ENCODE results near the gene SMOC2. TPM values are rescaled to one million over a fixed set of nuclear protein-coding genes. Genes with fewer than 3 reads are reported as not detected.
"Not testable (repeated sequence)": the region's sequence is repeated elsewhere in the genome, so short reads cannot be mapped to it uniquely, and the experiment has no call there.

Gene SMOC2
- total and polyA plus RNA-seq, 4 experiments from 2014 or later = not detected

GRCh38 chr6:168703990-168704389 is 263.0 kb downstream of the SMOC2 start:
- no peaks in the 10 kb centered on the region for H3K36me3 Mint-ChIP-seq
- Histone ChIP-seq H3K27ac (ENCODE audit: low read depth, low read length) (no peak overlapping the region), H3K4me1 (ENCODE audit: insufficient read depth, low read length) (no peaks in the 10 kb centered on the region), H3K9me3 (ENCODE audit: control insufficient read depth in 1 of 2, low read length in 2 of 2) (no peaks in the 10 kb centered on the region), H3K4me3 (ENCODE audit: low read length in 2 of 2) (no peak overlapping the region), H3K27me3 (ENCODE audit: insufficient read depth, low read length) (no peaks in the 10 kb centered on the region), H3K36me3 (ENCODE audit: insufficient read depth, low read length) (no peaks in the 10 kb centered on the region)
- intact Hi-C loops (cut with micrococcal nuclease) = no loop called here
- CTCF ChIA-PET (ENCODE audit: partially characterized antibody) = no interaction called here
- POLR2A ChIA-PET (ENCODE audit: partially characterized antibody) = no interaction called here
- no peak for DNase-seq
- H3K27me3 Mint-ChIP-seq = peaks cover 2 to 5% of the 10 kb centered on the region in 2 donors
- no peak overlapping the region for H3K4me3 Mint-ChIP-seq
- H3K9me3 Mint-ChIP-seq = peaks cover 0 to 3% (median 0%) of the 10 kb centered on the region in 8 donors
- H3K27ac Mint-ChIP-seq = no peak overlapping the region
- H3K4me1 Mint-ChIP-seq = no peaks in the 10 kb centered on the region

GRCh38 chr6:168704678-168705077 is 263.7 kb downstream of the SMOC2 start:
- Mint-ChIP-seq H3K4me3 (no peak overlapping the region), H3K27ac (no peak overlapping the region), H3K27me3 (peaks cover 5 to 7% of the 10 kb centered on the region in 2 donors), H3K36me3 (no peaks in the 10 kb centered on the region), H3K4me1 (no peaks in the 10 kb centered on the region), H3K9me3 (peaks cover 0 to 3% (median 0%) of the 10 kb centered on the region in 8 donors)
- ChIA-PET CTCF (ENCODE audit: partially characterized antibody) (no interaction called here), POLR2A (ENCODE audit: partially characterized antibody) (no interaction called here)
- Histone ChIP-seq H3K36me3 (ENCODE audit: insufficient read depth, low read length) (no peaks in the 10 kb centered on the region), H3K4me3 (ENCODE audit: low read length in 2 of 2) (no peak overlapping the region), H3K4me1 (ENCODE audit: insufficient read depth, low read length) (no peaks in the 10 kb centered on the region), H3K9me3 (ENCODE audit: control insufficient read depth in 1 of 2, low read length in 2 of 2) (no peaks in the 10 kb centered on the region), H3K27me3 (ENCODE audit: insufficient read depth, low read length) (no peaks in the 10 kb centered on the region), H3K27ac (ENCODE audit: low read depth, low read length) (no peak overlapping the region)
- intact Hi-C loops (cut with micrococcal nuclease) = no loop called here
- no peak for DNase-seq

GRCh38 chr6:168705271-168705670 is 264.3 kb downstream of the SMOC2 start:
- H3K9me3 Mint-ChIP-seq; H3K4me3 ChIP-seq (ENCODE audit: low read length in 2 of 2); H3K4me1 ChIP-seq (ENCODE audit: insufficient read depth, low read length); H3K36me3 Mint-ChIP-seq; H3K27ac ChIP-seq (ENCODE audit: low read depth, low read length); H3K9me3 ChIP-seq (ENCODE audit: control insufficient read depth in 1 of 2, low read length in 2 of 2); H3K27ac Mint-ChIP-seq; CTCF ChIA-PET (ENCODE audit: partially characterized antibody); intact Hi-C loops (cut with micrococcal nuclease); H3K36me3 ChIP-seq (ENCODE audit: insufficient read depth, low read length); H3K27me3 Mint-ChIP-seq; DNase-seq; H3K4me3 Mint-ChIP-seq; H3K4me1 Mint-ChIP-seq; H3K27me3 ChIP-seq (ENCODE audit: insufficient read depth, low read length); POLR2A ChIA-PET (ENCODE audit: partially characterized antibody): not testable (repeated sequence)

- no peak overlapping the region for H3K27ac ChIP-seq (ENCODE audit: low read depth, low read length)
- H3K9me3 Mint-ChIP-seq = peaks cover 0 to 3% (median 0%) of the 10 kb centered on the region in 8 donors
- POLR2A ChIA-PET (ENCODE audit: partially characterized antibody) = no interaction called here
- CTCF ChIA-PET (ENCODE audit: partially characterized antibody) = no interaction called here
- no peaks in the 10 kb centered on the region for H3K36me3 Mint-ChIP-seq
- no peaks in the 10 kb centered on the region for H3K36me3 ChIP-seq (ENCODE audit: insufficient read depth, low read length)
- no peaks in the 10 kb centered on the region for H3K4me1 Mint-ChIP-seq
- no peaks in the 10 kb centered on the region for H3K9me3 ChIP-seq (ENCODE audit: control insufficient read depth in 1 of 2, low read length in 2 of 2)
- DNase-seq = no peak
- no peak overlapping the region for H3K27ac Mint-ChIP-seq
- intact Hi-C loops (cut with micrococcal nuclease) = no loop called here
- peaks cover 7% of the 10 kb centered on the region in 2 donors for H3K27me3 Mint-ChIP-seq
- H3K4me3 ChIP-seq (ENCODE audit: low read length in 2 of 2) = no peak overlapping the region
- no peaks in the 10 kb centered on the region for H3K27me3 ChIP-seq (ENCODE audit: insufficient read depth, low read length)
- no peaks in the 10 kb centered on the region for H3K4me1 ChIP-seq (ENCODE audit: insufficient read depth, low read length)
- H3K4me3 Mint-ChIP-seq = no peak overlapping the region
These were observed 265.6 kb downstream of the SMOC2 start for GRCh38 chr6:168706471-168707177.

GRCh38 chr6:168708526-168708925 is 267.5 kb downstream of the SMOC2 start:
- POLR2A ChIA-PET (ENCODE audit: partially characterized antibody) = no interaction called here
- Histone ChIP-seq H3K4me1 (ENCODE audit: insufficient read depth, low read length) (no peaks in the 10 kb centered on the region), H3K36me3 (ENCODE audit: insufficient read depth, low read length) (no peaks in the 10 kb centered on the region), H3K27me3 (ENCODE audit: insufficient read depth, low read length) (no peaks in the 10 kb centered on the region), H3K9me3 (ENCODE audit: control insufficient read depth in 1 of 2, low read length in 2 of 2) (no peaks in the 10 kb centered on the region), H3K4me3 (ENCODE audit: low read length in 2 of 2) (no peak overlapping the region), H3K27ac (ENCODE audit: low read depth, low read length) (no peak overlapping the region)
- H3K4me1 Mint-ChIP-seq = no peaks in the 10 kb centered on the region
- H3K9me3 Mint-ChIP-seq = peaks cover 0 to 3% (median 0%) of the 10 kb centered on the region in 8 donors
- H3K4me3 Mint-ChIP-seq = no peak overlapping the region
- no peaks in the 10 kb centered on the region for H3K36me3 Mint-ChIP-seq
- H3K27me3 Mint-ChIP-seq = peaks cover 3 to 6% of the 10 kb centered on the region in 2 donors
- DNase-seq = no peak
- intact Hi-C loops (cut with micrococcal nuclease) = no loop called here
- no peak overlapping the region for H3K27ac Mint-ChIP-seq
- CTCF ChIA-PET (ENCODE audit: partially characterized antibody) = no interaction called here

GRCh38 chr6:168708984-168709383 is 268.0 kb downstream of the SMOC2 start:
- no peak overlapping the region for H3K27ac Mint-ChIP-seq
- H3K9me3 Mint-ChIP-seq = peaks cover 0 to 3% (median 0%) of the 10 kb centered on the region in 8 donors
- CTCF ChIA-PET (ENCODE audit: partially characterized antibody) = no interaction called here

GRCh38 chr6:168709390-168709789 is 268.4 kb downstream of the SMOC2 start:
- no peaks in the 10 kb centered on the region for H3K9me3 ChIP-seq (ENCODE audit: control insufficient read depth in 1 of 2, low read length in 2 of 2)
- no peak for DNase-seq
- no peak overlapping the region for H3K4me3 ChIP-seq (ENCODE audit: low read length in 2 of 2)
- H3K9me3 Mint-ChIP-seq = peaks cover 0 to 3% (median 0%) of the 10 kb centered on the region in 8 donors
- no peaks in the 10 kb centered on the region for H3K27me3 ChIP-seq (ENCODE audit: insufficient read depth, low read length)
- H3K4me3 Mint-ChIP-seq = no peak overlapping the region
- no peak overlapping the region for H3K27ac ChIP-seq (ENCODE audit: low read depth, low read length)
- ChIA-PET POLR2A (ENCODE audit: partially characterized antibody) (no interaction called here), CTCF (ENCODE audit: partially characterized antibody) (no interaction called here)
- no peaks in the 10 kb centered on the region for H3K36me3 Mint-ChIP-seq
- H3K27me3 Mint-ChIP-seq = peaks cover 3 to 6% of the 10 kb centered on the region in 2 donors
- intact Hi-C loops (cut with micrococcal nuclease) = no loop called here
- no peaks in the 10 kb centered on the region for H3K4me1 Mint-ChIP-seq
- H3K4me1 ChIP-seq (ENCODE audit: insufficient read depth, low read length) = no peaks in the 10 kb centered on the region
- no peaks in the 10 kb centered on the region for H3K36me3 ChIP-seq (ENCODE audit: insufficient read depth, low read length)
- H3K27ac Mint-ChIP-seq = no peak overlapping the region

More at GRCh38 chr6:168708984-168709383, 268.0 kb downstream of the SMOC2 start:
- no peaks in the 10 kb centered on the region for H3K27me3 ChIP-seq (ENCODE audit: insufficient read depth, low read length)
- Mint-ChIP-seq H3K4me3 (no peak overlapping the region), H3K27me3 (peaks cover 3 to 6% of the 10 kb centered on the region in 2 donors), H3K4me1 (no peaks in the 10 kb centered on the region), H3K36me3 (no peaks in the 10 kb centered on the region)
- H3K4me1 ChIP-seq (ENCODE audit: insufficient read depth, low read length) = no peaks in the 10 kb centered on the region
- no peak overlapping the region for H3K27ac ChIP-seq (ENCODE audit: low read depth, low read length)
- DNase-seq = no peak
- intact Hi-C loops (cut with micrococcal nuclease) = no loop called here
- no peak overlapping the region for H3K4me3 ChIP-seq (ENCODE audit: low read length in 2 of 2)
- no peaks in the 10 kb centered on the region for H3K36me3 ChIP-seq (ENCODE audit: insufficient read depth, low read length)
- H3K9me3 ChIP-seq (ENCODE audit: control insufficient read depth in 1 of 2, low read length in 2 of 2) = no peaks in the 10 kb centered on the region
- POLR2A ChIA-PET (ENCODE audit: partially characterized antibody) = no interaction called here
